Stimulated activated CD4-positive, alpha-beta T cell treated with anti-CD3 and anti-CD28 coated beads, Interleukin-2, amount 100 ng/mL, for 24 hours (primary cell): ENCODE results near the gene VANGL1.
A peak's percentile ranks its signal among the peaks of the same experiment; 100 is the strongest.

Experiments
- DNase-seq, 2 donors: peaks; one replicate each; pipeline ENCODE4 v3.0.0-alpha.2; 2020

VANGL1 gene

DNA sequence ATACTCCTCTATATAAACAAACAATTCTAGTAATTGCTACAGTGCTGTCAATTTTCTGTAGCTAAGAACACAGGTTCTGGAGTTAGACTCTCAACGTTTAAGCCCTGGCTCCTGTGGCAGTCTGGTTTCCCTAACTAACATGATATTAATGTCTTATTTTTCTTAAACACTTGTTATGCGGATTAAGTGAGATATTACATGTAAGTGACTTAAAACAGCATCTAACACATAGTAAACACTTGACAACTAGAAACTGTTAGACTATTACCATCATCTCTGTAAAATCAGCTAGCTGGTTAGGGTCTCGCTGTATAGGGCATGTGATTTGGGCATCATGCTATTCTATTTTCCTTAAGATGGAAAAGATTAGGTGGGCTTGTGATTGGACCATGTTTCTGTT, 2.3 kb downstream of the VANGL1 start:
- no peak for DNase-seq

DNA sequence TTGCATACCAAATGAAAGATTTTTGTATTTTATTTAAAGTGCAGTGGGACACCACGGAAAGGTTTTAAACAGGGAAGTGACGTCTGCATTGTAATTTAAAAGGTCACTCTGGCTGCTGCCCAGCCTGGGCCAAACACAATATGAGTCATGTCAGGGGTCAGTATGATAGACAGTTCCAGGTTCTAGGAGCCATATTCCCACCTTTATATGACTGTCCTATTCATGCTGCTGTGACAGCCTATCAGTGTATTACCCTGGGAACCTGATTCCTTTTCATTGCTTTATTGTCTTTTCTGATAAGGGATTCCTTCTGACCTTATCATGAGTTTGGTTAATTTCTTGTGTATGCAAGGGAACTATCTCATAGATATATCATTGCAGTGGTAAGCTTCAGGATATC, 5.3 kb downstream of the VANGL1 start:
- DNase-seq, result no peak

DNA sequence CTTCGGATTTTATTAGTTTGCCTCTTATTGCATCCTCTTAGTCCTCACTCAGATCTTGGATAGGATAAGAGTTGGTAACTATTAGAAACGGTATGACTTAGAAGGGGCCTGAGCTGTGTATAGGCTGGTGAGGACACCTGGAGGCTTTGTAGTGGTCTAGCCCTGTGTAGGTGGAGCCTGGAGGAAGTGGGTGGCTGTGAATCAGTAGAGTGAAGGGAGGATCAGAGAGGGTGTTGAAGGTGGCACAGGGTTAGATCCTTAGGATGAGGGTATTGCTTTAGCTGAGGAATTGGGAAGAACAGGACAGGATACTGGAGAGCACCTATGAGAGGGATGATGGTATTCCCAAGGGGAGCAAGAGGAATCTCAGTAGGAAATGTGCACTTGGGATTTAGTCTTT, 5.7 kb downstream of the VANGL1 start:
- DNase-seq, result peak in 1 of 2 donors; percentile 19

DNA sequence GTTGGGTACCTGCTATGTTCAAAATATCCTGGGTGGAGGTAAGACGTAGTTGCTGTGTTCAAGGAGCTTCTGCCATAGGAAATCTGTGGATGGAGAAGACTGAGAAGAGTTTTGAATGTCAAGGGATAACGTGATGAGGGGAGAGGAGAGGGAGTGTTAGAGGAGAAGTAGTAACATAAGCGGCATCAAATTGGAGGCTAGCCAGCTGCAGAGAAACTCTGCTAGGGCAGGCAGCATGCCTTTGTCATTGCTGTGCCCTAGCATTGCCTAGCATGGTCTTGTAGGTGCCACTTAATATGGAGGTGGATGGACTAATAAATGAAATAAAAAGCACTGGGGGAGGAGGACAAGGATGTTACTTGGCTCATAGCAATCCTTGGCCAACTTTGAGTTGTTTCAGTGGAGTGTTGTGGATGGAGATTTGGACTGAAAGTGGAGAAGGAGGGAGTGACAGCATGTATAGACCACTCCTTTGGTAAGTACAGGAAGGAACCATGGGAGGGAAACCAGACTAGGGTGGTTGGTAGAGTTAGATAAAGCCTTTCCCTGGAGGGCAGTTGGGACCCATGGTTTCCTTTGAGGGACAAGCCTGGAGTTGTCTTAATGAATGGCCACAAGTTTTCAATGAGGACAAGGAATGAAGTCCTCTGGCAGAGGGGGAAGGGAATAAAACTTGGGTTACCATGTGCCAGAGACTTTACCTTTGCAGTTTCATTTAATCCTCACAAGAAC, 6.3 kb downstream of the VANGL1 start:
- DNase-seq, result no peak

DNA sequence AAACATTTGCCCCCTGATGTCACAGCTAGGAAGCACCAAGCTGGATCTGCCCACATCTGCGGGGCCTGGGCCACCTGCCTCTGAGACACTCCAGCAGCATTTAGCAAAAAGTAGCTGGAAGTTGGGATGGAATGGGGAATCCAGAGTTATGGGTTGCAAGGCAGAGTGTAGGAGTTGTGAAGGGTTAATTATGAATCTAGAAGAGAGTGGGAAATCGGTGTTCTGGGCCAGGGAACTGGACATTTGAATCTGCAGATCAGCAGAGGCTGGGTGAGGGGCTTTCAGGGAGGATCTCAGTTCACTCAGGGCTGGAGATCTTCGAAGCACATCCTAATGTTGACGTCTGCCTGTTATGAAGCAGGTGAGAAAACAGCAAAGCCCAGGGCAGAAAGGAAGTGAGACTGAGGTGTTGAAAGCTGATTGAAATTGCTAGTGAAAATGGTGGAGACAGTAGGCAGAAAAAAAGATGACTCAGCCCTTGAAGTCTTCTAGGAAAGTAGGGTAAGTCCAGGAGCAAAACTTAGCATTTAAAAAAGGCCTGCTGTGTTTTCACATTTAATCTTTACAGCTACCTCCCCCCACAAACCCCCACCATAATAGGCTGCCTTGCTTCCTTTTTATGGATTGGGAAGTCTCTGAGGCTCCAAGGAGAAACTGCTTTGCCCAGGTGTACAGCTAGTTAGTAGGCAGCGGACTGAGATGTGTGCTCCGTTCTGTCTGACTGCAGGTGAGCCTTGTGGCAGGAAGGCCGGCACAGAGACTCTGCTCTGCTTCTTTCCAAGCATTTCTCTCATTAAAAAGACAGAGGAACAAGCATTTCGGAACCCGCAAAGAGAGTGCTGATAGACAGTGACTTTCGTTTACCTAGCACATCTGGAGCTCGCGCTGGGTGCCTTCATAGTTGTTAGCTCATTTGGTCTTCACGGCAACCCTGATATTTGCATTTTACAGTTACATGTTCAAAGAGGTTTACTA, 7.2 kb downstream of the VANGL1 start:
- DNase-seq, result peak in 1 of 2 donors; percentile 14

DNA sequence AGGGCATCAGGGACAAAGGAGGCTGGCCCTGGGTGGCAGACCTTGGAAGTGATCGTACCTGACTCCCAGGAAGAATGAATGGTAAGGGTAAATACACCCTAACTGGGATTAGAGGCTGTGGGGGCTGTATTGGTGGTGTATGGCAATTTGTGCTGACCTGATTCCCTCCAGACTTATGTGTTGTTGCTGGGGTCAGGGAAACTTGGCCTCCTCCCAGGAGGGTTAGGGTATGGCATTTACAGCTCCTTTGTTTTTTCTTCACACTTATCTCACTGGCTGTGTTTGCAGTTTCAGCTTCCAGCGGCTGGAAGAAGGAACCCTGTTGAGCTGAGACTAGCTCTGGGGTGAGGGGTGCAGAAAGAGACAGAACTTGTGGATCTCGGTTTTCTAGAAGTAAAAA, 8.2 kb downstream of the VANGL1 start:
- no peak for DNase-seq

DNA sequence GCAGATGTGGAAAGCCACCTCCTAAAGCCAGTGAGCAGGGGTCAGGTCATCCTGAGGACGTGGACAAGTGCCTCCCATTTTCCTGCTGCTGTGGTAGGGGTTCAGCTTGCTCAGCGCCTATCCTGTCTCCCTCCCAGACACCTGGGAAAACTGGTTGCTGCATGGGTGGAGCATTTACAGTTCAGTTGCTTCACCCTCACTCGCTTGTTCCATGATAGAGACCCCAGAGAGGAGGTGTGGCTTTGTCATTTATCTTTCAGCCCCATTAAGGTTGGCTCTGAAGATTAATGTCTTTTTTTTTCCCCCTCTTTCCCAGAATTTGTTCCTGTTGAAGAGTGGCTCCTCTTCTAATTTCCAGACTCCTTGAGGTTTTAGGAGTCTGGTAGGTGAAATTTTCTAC, 9.2 kb downstream of the VANGL1 start:
- no peak for DNase-seq

DNA sequence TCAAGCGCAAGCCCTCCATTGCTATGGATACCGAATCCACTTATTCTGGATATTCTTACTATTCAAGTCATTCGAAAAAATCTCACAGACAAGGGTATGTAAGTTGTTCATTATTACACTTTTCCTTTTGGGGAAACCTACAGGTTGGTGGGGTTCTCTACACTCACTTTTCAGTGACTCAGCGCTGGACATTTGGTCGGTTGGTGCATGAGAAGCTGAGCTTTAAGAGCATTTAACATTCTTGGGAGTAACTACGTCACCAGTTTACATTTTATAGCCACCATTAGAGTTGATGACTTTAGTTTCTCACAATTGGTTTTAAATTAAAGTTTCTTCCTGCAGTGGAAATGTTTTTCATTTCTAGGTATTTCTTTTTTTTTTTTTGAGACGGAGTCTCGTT, 9.6 kb downstream of the VANGL1 start:
- DNase-seq, result no peak

DNA sequence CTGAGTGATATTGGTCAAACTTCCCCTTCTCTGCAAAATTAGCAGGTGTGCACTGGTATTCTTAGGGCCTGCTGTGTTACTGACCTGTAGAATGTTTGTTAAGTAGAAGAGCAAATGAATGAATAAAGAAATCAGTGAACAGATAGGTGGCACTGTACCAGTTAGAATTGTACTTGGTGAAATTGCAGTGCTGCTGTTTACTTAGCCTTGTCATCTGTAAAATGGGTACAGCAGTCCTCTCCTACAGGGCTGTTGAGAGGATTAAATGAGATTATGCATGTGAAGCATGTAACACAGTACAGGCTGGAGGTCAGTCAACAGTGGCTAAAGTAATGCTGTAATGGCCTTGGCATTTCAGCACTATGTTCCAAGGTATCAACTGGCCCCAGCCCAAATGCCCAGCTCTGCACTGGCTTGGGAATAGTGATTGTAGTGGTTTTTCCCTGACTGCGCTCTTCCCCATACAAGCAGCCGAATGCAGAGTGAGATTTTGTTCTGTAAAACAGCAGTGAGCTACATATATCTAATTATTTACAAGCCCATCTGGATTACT, 10.5 kb downstream of the VANGL1 start:
- DNase-seq, result no peak

DNA sequence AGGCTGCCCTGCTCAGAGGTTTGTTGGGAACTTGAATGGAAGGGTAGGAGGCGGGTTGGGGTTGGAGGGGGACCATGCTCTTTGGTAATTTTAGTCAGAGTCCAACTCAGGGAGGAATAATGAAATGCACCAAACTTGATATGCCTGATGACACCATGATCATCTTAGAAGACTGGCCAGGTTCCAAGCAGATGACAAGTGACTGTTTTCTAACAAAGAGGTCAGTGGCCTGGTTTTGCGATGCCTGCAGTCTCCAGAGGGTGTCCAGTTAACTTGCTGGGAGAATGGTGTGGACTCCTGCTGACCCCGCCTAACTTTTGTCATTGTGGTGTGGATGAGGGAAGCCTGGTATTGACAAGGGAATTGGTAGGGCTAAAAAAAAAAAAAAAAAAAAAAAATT, 12.4 kb downstream of the VANGL1 start:
- no peak for DNase-seq

DNA sequence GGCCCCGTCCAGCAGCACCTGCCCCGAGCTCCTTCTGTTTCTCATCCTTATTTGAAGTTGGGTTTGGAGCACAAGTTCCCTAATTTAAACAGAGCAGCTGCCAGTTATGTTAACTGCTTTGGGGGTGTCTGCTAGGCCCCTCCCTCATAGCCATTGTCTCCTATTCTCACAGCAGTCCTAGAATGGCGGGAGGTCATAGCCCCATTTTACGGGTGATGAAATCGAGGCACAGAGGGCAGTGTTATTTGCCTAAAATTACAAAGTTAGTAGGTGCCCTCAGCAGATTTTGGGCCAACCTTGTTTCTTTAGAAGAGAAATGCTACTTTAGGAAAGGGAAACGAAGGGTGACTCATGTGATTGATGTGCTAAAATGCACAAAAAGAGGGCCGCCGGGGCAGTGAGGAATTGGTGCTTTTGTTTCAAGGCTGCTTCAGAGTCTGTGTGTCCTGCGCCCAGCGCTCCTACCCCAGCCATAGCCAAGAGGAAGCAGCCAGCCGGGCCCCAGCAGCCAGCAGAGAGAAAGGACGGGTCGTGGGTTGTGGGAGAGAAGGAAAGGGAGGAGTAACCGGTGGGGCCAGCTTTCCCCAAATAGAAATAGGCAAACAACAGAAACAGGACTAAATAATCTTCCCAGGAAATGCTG, 13.0 kb downstream of the VANGL1 start:
- no peak for DNase-seq

DNA sequence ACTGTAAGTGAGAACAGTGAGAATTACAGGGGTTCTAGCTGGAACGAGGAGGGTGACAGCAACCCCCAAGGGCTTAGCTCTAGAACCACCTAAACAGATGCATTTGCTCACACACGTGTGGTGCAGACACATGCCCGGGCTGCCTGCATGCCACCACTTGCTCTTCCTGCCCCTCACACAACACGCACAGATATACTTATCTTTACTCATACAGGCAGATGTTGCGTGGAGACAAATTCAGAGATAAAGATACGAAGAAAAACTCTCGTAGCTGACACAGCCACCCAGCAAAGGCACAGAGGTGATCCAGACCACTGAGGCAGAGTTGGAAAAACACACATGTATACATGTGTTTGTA, 13.5 kb downstream of the VANGL1 start:
- no peak for DNase-seq

DNA sequence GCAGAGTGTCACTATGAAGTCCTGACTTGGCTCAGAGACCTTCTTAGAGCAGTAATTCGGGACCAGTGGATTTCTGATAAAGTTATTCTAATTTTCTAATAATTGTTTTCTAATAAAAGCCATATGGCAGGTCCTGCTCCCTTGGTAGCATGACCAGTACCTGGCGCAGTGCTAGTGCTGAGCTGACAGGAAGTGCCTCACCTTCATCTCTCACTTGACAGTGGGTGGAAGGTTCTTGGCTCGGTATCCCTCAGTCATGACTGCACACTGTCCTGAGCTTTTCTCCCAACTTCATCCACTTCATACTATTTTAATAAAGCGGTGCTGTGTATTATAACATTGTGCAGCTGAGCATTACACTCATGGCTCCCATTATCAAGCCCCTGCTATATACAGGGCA, 14.1 kb downstream of the VANGL1 start:
- DNase-seq, result no peak

DNA sequence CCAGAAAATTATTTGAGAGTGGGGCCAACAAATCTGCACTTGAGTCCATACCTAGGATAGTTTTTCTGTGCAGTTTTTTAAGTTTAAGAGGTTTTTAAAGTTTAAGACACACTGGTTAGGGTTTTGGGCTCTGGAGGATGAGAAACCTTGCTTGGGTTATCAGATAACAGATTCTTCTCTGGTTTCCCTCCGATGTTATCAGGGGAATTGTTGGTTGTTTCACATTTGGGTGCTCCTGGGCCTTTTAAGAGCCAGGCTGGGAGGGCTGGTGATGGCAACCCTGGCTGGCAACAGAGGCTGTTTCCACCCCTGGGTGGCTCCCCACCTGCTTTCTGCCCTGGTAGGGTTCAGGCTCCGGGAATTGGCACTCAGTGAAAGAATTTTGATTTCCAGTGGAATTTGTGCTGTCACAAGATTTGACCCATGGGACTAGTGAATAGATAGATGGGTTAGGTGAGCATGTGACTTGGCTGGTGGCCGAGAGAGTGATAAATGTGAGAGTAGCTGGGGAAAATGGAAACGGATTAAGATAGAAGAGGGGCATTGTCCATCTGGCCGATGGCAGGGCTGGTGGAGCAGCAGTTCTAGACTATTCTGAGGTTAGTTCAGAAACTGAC, 14.8 kb downstream of the VANGL1 start:
- no peak for DNase-seq

DNA sequence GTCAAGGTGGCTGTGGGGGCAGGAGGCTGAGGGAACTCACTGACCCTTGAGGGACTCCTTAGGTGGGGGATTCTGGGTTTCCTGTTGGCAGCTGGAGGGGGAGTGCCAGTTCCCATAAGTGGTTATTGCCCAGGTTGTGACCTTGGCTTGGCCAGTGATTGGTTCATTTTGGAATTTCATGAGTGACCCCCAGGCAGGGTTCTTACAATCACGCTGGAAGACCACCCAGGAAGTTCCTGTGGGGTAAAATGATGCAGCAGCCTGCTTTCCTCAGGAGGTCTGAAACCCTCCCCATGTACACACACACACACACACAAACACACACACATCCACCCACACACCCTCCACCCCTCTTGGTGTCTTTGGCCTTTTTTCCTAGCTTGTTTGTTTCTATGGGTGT, 16.9 kb downstream of the VANGL1 start:
- no peak for DNase-seq

DNA sequence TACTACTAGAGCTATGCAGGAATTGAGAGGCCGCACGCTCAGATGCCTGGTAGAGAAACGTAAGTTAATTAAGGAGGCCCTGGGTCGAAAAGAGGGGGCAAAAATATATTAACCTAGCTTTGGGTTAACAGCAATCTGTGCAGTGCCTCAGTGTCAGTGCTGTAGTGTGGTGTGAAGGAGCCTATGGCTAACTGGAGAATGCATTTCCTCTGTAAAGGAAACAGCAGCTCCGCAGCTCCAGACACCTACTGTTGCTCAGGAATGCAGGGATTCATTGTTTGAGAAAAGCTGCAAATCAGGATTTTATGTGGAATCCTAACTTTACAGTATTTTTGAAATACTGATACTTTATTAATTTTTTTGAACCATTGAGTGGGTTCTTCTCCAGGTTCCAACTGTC, 18.4 kb downstream of the VANGL1 start:
- DNase-seq, result no peak

DNA sequence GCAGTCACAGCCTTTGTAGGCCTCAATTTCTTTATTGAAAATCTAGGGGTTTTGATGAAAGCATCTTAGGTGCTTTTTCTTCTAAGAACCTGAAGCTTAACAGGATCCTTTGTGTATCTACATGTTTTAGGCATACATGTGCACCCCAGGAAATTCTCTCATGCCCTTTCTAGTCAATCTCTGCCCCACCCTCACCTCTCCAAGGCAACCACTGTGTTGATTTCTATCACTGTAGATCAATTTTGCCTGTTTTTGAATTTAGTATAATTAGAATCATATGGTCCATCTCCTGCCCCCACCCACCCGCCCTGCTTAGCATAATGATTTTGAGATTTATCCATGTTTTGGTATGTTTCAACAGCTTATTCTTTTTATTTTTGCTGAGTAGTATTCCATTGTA, 19.4 kb downstream of the VANGL1 start:
- DNase-seq, result no peak

DNA sequence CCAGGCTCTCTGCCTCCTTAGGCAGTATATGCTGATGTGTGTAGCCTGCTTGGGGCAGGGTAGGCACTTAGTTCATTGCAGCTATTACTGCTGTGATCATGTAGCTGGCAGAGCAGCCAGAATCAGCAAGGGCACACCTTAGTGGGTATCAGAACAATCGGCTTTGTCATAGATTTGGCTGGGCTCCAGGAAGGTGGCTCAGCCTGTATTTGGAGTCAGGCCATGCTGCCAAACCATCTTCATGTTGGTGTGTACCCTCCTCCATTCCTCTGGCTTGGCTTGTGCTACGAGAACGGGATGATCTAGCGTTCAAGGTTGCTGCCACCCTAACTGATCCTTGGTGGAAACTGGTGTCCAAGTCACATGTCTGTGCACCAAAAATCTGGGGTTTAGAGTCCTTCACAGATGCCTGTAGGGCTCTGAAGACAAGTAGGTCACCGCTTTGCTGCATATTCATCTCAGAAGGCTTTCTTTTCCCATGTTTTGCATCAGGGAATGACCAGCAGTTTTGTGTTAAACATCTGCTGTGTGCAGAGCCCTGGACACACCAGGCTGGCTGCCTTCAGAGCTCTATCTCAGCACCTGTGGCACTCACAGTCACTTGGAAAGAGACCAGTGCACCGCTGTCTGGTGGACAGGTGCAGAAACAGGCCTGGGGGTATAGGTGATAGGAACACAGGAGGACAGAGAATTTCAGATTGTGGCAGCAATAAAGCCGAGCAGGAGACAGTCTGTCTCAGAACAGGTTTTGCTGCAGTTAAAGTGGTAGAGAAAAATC, 23.7 kb downstream of the VANGL1 start:
- DNase-seq, result no peak

DNA sequence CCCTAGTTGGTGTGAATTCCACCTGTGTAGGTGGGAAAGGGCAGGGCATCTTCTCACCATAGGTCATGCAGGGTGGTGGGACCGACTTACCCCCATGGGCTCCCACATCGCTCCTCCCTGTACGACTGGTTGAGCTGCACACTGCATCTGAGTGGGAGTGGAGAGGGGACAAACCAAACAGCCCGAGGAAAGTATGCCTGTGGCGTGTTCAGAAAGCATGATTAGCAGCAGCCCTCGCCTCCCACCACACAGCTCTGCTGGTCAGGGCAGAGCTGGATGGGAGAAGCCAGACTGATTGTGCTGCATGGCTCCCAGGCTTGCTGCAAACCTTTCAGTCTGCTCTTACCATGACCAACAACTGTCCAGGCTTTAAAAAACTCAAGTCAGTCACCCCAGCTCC, 24.4 kb downstream of the VANGL1 start:
- DNase-seq, result no peak

DNA sequence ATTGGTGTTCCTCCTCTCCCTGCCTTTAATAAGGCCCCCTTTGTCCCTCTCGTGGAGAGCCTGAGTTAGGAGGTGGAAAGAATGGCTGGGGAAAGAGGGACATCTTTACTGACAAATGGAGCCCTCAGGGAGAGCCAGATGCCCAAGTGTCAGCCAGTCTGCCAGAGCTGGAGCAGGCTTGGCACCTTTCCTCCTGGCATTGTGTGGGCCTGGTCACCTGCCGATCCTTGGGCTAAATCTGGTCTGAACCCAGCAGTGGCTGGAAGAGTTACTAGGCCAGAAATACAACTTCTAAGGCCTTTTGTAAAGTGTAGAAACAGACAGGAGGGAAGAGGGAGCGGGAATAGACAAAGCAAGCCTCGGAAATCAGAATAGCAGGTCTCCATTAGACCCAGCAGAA, 24.9 kb downstream of the VANGL1 start:
- DNase-seq, result no peak

DNA sequence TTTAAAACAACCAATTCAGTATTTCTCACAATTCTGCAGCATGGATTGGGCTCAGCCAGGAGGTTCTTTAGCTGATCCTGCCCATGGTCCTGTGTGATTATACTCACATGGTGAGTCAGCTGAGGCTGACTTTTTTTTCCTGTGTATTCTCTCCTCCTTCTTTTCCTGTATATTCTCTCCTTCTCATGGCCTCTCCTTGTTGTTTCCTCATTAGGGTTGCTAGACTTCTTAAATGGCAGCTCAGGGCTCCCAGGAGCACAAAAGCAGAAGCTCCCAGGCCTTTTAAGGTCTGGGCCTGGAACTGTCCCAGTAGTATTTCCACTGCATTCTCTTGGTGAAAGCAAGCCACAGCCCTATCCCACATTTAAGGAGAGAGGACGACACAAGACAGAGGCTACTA, 26.8 kb downstream of the VANGL1 start:
- DNase-seq, result no peak

DNA sequence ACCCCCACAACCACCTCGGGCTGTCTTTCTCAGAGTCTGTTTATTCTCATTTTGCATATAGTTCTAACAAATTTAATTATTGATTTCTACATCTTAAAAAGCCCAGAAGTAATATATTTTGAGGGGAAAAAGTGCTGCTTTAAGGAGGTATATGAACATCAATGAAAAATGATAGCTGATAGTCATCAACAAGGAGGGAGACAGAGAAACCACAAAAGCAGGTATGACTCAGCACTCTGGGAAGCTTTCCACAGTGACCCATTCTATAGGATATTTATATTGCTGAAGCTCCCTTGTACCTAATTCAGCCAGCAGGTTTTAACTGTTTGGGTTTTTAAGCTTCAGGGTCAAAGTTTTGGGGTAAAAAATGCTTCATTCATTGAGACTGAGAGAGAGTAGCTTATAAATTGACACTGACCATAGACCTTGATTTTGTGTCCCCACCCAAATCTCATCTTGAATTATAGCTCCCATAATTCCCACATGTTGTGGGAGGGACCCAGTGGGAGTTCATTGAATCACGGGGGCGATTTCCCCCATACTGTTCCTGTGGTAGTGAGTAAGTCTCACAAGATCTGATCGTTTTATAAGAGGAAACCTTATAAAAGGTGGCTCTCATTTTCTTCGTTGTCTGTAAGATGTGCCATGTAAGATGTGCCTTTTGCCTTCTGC, 27.4 kb downstream of the VANGL1 start:
- no peak for DNase-seq
